B cell (primary cell): Measurements from ENCODE around the gene EBF3.

ENCODE experiments used
- EZH2 ChIP-seq: IDR thresholded peaks from 2 replicates; pipeline ENCODE4 v1.6.1; 2012; ENCODE audit warnings: borderline replicate concordance, low read depth, mild to moderate bottlenecking, moderate library complexity, low read length; ENCODE audit not compliant: insufficient read depth, poor library complexity, severe bottlenecking
- TF ChIP-seq, protein P1 (sequence below): fragments of 200-600 bp; IDR thresholded peaks from one replicate; pipeline ENCODE4 v1.8.0; 2022; ENCODE audit warnings: antibody characterized with exemption, mild to moderate bottlenecking

- TF ChIP-seq, protein P1, sequence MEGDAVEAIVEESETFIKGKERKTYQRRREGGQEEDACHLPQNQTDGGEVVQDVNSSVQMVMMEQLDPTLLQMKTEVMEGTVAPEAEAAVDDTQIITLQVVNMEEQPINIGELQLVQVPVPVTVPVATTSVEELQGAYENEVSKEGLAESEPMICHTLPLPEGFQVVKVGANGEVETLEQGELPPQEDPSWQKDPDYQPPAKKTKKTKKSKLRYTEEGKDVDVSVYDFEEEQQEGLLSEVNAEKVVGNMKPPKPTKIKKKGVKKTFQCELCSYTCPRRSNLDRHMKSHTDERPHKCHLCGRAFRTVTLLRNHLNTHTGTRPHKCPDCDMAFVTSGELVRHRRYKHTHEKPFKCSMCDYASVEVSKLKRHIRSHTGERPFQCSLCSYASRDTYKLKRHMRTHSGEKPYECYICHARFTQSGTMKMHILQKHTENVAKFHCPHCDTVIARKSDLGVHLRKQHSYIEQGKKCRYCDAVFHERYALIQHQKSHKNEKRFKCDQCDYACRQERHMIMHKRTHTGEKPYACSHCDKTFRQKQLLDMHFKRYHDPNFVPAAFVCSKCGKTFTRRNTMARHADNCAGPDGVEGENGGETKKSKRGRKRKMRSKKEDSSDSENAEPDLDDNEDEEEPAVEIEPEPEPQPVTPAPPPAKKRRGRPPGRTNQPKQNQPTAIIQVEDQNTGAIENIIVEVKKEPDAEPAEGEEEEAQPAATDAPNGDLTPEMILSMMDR = no peak
- no peak for TF ChIP-seq EZH2
Measured at GRCh38 chr10:129871966-129872365, 92.1 kb downstream of the EBF3 start.
